NB4 (cell line): Measurements from ENCODE around the gene CLEC12A.

Source experiments
- CTCF ChIP-seq: IDR thresholded peaks from one replicate; pipeline ENCODE4 v1.5.1; 2012; ENCODE audit warnings: low read depth, low read length
- MYC ChIP-seq: IDR thresholded peaks from 2 replicates; pipeline ENCODE4 v1.6.1; 2011; ENCODE audit warnings: low read depth, low read length
- POLR2A ChIP-seq: IDR thresholded peaks from 2 replicates; pipeline ENCODE4 v1.6.1; 2011; ENCODE audit warnings: mild to moderate bottlenecking; ENCODE audit not compliant: insufficient read length; ENCODE audit errors: extremely low read depth

- TF ChIP-seq MYC (no peak), POLR2A (no peak), CTCF (no peak)
Measured at GRCh38 chr12:10031321-10031720, 60.1 kb downstream of the CLEC12A start.
